ENCODE measurements around the gene DGKQ.
"Not testable (repeated sequence)": the region's sequence is repeated elsewhere in the genome, so short reads cannot be mapped to it uniquely, and the experiment has no call there.

The DGKQ gene

GRCh38 chr4:925171-925570 lies 48.2 kb downstream of the DGKQ start:
- H3K27ac ChIP-seq, result no peak overlapping the region
- no peak for TF ChIP-seq ZFX (IDR thresholded peaks at IDR 0.05; ENCODE audit: borderline replicate concordance)
- no peak for TF ChIP-seq CTCF (IDR thresholded peaks at IDR 0.05)

GRCh38 chr4:924107-925096 lies 49.0 kb downstream of the DGKQ start:
- no peak for TF ChIP-seq ZFX (IDR thresholded peaks at IDR 0.05; ENCODE audit: borderline replicate concordance)
- TF ChIP-seq CTCF (IDR thresholded peaks at IDR 0.05), result no peak
- H3K27ac ChIP-seq, result no peak overlapping the region

GRCh38 chr4:921830-922331 lies 51.5 kb downstream of the DGKQ start:
- no peak for TF ChIP-seq ZFX (IDR thresholded peaks at IDR 0.05; ENCODE audit: borderline replicate concordance)
- TF ChIP-seq CTCF (IDR thresholded peaks at IDR 0.05), result no peak
- H3K27ac ChIP-seq, result no peak overlapping the region

- not testable (repeated sequence) for H3K27ac ChIP-seq
These were observed 54.2 kb downstream of the DGKQ start for GRCh38 chr4:919004-919680.

- H3K27ac ChIP-seq, result not testable (repeated sequence)
These were observed 54.8 kb downstream of the DGKQ start for GRCh38 chr4:918591-918990.

- no peak for TF ChIP-seq CTCF (IDR thresholded peaks at IDR 0.05)
- H3K27ac ChIP-seq, result no peak overlapping the region
These were observed 55.4 kb downstream of the DGKQ start for GRCh38 chr4:917992-918391.

- TF ChIP-seq CTCF (IDR thresholded peaks at IDR 0.05), result no peak
- no peak for TF ChIP-seq ZFX (IDR thresholded peaks at IDR 0.05; ENCODE audit: borderline replicate concordance)
- no peak overlapping the region for H3K27ac ChIP-seq
These were observed 55.9 kb downstream of the DGKQ start for GRCh38 chr4:917466-917865.

- no peak overlapping the region for H3K27ac ChIP-seq
- TF ChIP-seq CTCF (IDR thresholded peaks at IDR 0.05) (no peak), ZFX (IDR thresholded peaks at IDR 0.05; ENCODE audit: borderline replicate concordance) (no peak)
These were observed 57.8 kb downstream of the DGKQ start for GRCh38 chr4:915595-915994.

Measured in 22Rv1 (cell line).